ENCODE measurements around the gene CACNA1E.

CACNA1E gene

GRCh38 chr1:181592255-181592859 is 109.0 kb downstream of the CACNA1E start:
- FAIRE-seq, result no peak

DNA sequence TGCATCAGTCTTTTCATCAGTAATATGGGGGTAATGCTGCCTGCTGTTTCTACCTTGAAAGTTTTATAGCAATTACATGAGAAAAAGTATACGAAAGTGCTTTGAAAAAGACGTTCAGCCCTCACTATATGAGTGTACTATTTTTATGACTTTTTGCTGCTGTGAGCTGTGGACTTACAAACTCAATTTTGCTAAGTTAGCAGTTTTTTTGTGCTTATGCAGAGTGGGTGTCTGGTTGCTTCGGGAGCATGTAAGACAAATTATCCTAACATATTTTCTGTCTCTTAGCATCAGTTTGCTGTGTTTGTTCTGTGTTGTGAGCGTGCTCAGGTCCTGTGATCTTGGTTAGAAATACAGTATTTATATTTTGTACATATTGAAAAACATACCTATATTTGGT is 109.7 kb downstream of the CACNA1E start:
- no peak for FAIRE-seq

DNA sequence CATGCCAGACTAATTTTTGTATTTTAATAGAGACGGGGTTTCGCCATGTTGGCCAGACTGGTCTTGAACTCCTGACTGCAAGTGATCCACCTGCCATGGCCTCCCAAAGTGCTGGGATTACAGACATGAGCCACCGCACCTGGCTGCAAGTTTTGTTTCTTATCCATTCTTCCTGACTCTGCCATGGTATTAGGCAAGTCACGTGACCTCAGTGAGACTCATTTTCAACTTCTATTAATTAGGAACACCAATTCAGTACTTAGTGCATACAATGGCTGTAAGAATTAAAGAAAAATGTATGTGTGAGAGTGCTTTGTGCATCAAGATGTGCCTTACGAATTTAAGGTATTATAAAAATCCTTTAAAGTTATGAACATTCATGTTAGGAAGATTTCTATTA is 111.2 kb downstream of the CACNA1E start:
- FAIRE-seq, result no peak

DNA sequence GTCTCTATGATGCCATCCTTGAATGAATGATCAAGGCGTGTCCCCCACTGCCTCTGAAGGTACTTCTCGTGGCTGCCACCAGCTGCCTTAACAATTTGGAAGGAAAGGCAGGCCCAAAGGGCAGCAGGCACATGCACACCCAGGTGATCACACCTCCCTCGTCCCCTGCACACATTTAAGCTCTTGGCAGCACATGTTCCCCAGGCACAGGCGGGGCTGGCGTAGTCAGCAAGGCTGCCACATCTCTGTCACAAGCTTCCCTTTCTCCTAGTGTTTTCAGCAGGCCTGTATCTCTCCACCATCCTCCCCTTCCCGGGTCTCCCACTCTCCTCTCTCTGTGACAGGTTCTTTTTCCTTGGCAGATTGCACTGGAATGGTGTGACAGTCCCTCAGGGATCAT is 111.9 kb downstream of the CACNA1E start:
- no peak for FAIRE-seq

GRCh38 chr1:181601186-181601950 is 118.1 kb downstream of the CACNA1E start:
- FAIRE-seq, result no peak

- no peak for FAIRE-seq
Measured at GRCh38 chr1:181603735-181604410, 120.6 kb downstream of the CACNA1E start.

GRCh38 chr1:181604482-181605249 is 121.3 kb downstream of the CACNA1E start:
- FAIRE-seq, result no peak

GRCh38 chr1:181607524-181607923 is 124.2 kb downstream of the CACNA1E start:
- FAIRE-seq, result no peak

DNA sequence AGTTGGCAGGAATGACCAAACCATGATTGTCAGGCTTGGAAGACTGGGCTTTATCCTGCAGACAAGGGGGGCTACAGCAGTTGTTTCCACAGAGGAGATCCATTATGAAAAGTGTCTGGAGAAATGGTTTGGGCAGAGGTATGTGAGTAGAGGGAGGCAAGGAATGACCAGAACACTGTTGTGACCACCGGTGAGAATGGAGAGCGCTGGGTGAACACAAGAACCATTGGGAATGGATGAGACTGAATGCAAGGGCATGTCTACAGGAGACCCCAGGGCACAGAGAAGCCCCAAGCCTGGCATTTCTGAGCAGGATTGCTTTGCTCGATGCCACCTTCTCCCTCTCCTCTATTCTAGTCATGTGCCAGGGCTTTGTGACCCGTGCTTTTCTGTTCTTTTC is 125.1 kb downstream of the CACNA1E start:
- no peak for FAIRE-seq

- FAIRE-seq, result no peak
Measured at GRCh38 chr1:181608948-181609347, 125.6 kb downstream of the CACNA1E start.

DNA sequence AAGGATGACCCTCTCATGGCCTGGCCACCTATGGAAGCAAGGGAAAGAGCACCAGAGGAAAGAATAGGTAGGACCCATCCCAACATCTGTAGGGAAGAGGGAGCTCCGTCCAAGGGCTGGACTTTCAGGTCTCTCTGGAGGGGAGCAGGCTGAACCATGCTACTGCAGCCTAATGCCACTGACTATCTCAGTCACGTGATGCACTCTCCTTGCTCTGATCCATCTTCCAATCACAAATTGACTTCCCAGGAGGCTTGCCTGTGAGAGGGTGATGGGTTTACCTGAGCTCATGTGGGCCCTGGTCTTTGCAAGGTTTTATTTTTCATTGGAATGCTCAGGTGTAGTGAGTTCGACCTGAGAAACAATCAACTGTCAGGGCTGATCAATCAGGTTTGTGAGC is 128.8 kb downstream of the CACNA1E start:
- no peak for FAIRE-seq

GRCh38 chr1:181618559-181618958 is 135.2 kb downstream of the CACNA1E start:
- no peak for FAIRE-seq

DNA sequence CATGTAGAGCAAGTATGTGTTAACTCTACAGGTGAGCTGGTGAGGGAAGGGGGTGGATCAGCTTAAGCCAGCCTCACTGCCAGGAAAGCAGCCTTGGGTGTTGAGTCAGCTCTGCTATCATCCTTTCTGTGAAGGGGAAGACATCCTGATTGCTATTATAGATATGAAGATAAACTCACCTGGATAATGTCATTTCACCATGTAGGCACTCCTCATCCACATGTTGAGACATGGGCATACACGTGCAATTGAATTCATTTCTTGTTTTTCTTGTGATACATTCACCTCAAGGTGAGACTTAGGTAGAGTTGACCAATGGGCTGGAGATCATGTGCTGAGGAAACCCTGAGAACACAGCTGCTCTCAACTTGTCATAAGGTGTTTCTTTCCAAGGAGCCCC is 136.9 kb downstream of the CACNA1E start:
- no peak for FAIRE-seq

DNA sequence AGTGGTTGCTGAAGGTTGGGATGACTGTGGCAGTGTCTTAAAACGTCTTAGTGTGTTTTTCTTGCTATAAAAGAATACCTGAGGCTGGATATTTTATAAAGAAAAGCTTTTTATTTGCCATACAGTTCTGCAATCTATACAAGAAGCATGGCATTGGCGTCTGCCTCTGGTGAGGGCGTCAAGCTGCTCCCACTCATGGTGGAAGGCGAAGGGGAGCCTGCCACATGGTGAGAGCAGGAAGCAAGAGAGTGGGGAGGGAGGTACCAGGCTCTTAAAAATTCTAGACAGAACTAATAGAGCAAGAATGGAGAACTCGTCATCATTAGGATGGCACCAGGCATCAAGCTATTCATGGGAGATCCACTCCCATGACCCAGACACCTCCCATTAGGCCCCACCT is 140.5 kb downstream of the CACNA1E start:
- no peak for FAIRE-seq

DNA sequence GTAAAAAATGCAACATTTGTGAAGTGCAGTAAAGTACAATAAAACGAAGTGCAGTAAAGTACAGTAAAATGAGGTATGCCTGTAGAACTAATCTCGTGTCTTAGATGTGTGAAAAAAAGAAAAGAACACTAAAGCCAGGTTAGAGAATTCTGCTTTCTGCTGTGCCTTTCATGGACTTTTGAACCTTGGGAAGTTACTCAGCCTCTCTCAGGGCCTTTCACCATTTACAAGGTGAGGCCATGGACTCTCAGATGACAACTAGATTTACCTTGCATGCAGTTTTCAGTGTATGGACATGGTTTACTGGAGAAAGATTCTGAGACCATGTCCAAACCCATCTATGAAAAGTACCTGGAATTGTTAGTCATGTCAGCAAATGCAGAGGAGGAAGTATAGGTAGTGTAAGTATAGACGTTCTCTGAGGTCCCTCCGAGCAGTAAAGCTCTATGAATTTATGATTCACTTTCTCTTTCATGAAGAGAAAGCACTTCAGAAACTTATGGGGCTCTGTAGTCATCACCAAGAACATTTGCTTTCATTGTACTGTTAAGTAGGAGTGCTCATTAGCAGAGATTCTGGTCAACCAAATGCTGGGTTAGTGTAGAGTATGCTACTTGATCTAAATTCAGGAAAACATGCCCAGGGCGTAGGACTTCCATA is 143.1 kb downstream of the CACNA1E start:
- FAIRE-seq, result no peak

DNA sequence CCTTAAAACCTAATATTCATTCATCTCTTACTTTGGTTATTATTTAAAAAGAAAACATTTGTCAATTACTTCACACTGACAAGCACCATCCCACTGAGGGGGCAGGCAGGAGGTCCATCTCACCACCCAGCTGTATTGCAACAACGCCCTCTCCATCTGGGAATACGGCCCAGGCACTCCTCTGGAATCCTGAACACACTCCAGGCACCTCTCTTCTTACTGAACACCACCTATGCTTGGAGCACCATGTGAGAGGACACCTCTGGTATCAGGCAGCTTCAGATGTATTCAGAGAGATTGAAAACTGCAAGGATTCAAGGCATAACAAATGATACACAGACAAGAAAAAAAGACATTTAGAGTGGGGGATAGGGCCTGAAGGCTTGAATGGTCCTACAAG is 147.1 kb downstream of the CACNA1E start:
- no peak for FAIRE-seq

GRCh38 chr1:181630838-181631237 is 147.5 kb downstream of the CACNA1E start:
- no peak for FAIRE-seq

- FAIRE-seq, result no peak
Measured at GRCh38 chr1:181632492-181632891, 149.2 kb downstream of the CACNA1E start.

DNA sequence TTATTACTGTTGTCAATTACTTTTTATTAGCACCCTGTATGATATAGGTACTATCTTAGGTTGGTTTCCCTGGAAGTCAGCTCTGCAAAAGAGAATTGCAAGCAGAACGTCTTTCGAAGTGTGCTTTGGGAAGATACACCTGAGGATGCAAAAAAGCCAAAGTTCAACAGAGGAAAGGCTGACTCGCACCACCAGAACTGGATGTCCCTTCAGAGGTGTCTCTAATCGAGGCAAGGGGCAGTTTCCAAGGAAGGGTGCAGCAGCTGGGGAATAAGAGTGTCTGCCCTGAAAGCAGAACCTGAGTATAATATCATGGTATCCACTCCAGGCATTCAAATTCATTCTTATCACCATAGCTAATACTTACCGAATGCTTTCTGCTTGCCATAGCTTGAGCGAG is 149.6 kb downstream of the CACNA1E start:
- no peak for FAIRE-seq

DNA sequence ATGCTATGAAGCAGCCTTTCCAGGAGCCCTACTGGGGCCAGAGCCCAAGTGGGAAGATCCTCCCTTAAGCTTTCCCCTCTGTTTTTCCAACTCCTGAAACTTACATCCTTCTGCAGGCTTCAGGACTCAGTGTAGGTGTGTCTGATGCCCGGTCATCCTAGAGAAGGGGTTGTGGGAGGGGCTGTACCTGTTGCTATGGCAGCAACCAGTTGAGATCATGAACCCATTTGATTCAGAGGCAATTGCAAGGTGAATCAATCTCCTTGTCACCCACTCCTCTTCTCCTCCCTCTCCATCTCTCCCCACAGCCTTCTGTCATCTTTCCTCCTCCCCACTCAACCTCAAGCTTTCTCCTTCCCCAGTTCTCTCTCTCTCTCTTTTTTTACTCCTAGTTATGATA is 151.8 kb downstream of the CACNA1E start:
- no peak for FAIRE-seq

DNA sequence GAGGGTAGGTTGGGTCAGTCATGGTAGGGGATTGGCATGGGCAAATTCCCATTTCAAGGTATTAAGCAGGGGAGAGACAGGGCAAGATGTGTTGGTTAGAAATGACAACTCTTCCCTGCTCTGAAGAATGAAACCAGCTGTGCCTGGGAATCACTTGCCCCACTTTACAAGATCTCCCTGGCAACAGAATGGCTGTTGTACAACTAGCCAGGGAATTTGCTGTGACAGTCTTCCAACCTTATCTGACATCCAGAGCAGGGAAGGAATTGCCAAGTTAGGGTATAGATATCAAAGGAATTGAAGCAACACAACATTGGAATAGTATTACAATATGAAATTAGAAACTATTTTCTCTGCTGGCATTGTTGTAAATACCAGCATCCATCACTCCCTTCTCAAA is 154.7 kb downstream of the CACNA1E start:
- no peak for FAIRE-seq

DNA sequence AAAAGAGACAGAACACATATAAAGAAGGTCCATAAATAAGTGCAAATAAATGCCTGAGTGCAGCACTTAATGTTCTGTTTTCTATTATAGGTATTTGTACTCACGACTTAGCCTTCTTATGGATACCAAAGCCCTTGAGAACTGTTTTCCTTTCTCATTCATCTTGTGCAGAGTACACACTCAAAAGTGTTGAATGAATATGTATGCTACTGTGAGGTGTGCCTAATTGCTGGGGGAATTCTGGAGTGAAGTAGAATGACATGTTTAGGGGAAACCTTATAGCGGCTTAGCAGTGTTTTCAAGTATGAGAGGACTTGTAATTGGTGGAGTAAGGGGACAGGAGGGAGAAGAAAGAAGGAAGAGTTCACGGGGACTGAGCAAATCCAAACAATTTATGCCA is 157.6 kb downstream of the CACNA1E start:
- no peak for FAIRE-seq

- FAIRE-seq, result no peak
Measured at GRCh38 chr1:181643631-181644030, 160.3 kb downstream of the CACNA1E start.
